PFSK-1 (cell line): ENCODE measurements around the gene TGM1.
A peak's percentile ranks its signal among the peaks of the same experiment; 100 is the strongest.

Experiments used
- FOXP2 ChIP-seq: optimal IDR thresholded peaks from 2 replicates; pipeline ENCODE3; 2011; ENCODE audit warnings: borderline replicate concordance, control low read depth, inconsistent platforms; ENCODE audit not compliant: insufficient read depth; ENCODE audit errors: extremely low read length, extremely low read depth
- POLR2AphosphoS5 ChIP-seq: IDR thresholded peaks from 2 replicates; pipeline ENCODE4 v1.6.1; 2012; ENCODE audit warnings: low read depth, mild to moderate bottlenecking, control low read depth, low read length, moderate library complexity
- REST ChIP-seq, 2 experiments: IDR thresholded peaks; 2 replicates each; pipeline versions ENCODE4 v1.6.1 to v1.8.0; 2011 to 2012; ENCODE audit warnings: low read depth in 2 of 2, low read length in 2 of 2, control low read depth in 1 of 2, inconsistent platforms in 1 of 2, mild to moderate bottlenecking in 1 of 2, moderate library complexity in 1 of 2; ENCODE audit not compliant: insufficient read depth in 1 of 2
- SIN3A ChIP-seq: IDR thresholded peaks from 2 replicates; pipeline ENCODE4 v1.6.1; 2012; ENCODE audit warnings: mild to moderate bottlenecking, low read length, moderate library complexity, borderline replicate concordance; ENCODE audit not compliant: insufficient read depth
- TAF1 ChIP-seq: IDR thresholded peaks from 2 replicates; pipeline ENCODE4 v1.6.1; 2012; ENCODE audit warnings: low read length, control low read depth, borderline replicate concordance; ENCODE audit not compliant: insufficient read depth

TGM1 gene

GRCh38 chr14:24212924-24213865 is 49.8 kb downstream of the TGM1 start, which contains the start of gene CHMP4A:
CHMP4A (minus strand) TSS chr14:24213488; CDS start chr14:24213439, 49 bp downstream.
- TF ChIP-seq REST (IDR thresholded peaks at IDR 0.05; ENCODE audit: insufficient read depth in 1 of 2, low read depth in 2 of 2, low read length in 2 of 2) (no peak), TAF1 (no peak), POLR2AphosphoS5 (peak; percentile 67; the same call in 1 of the 2 replicates), SIN3A (no peak), FOXP2 (peak; percentile 63)

GRCh38 chr14:24211311-24211710 is 51.7 kb downstream of the TGM1 start:
- no peak for TF ChIP-seq REST (IDR thresholded peaks at IDR 0.05; ENCODE audit: insufficient read depth in 1 of 2, low read depth in 2 of 2, low read length in 2 of 2)
- TF ChIP-seq POLR2AphosphoS5, result no peak
- no peak for TF ChIP-seq SIN3A
- no peak for TF ChIP-seq FOXP2
- TF ChIP-seq TAF1, result no peak

- TF ChIP-seq TAF1, result no peak
- TF ChIP-seq FOXP2, result no peak
- TF ChIP-seq SIN3A, result no peak
- no peak for TF ChIP-seq POLR2AphosphoS5
These were observed 55.4 kb downstream of the TGM1 start for GRCh38 chr14:24207625-24208024.

- TF ChIP-seq FOXP2 (no peak), SIN3A (no peak), TAF1 (no peak), REST (IDR thresholded peaks at IDR 0.05; ENCODE audit: insufficient read depth in 1 of 2, low read depth in 2 of 2, low read length in 2 of 2) (no peak), POLR2AphosphoS5 (no peak)
These were observed 55.8 kb downstream of the TGM1 start for GRCh38 chr14:24207104-24207551.

GRCh38 chr14:24206260-24207103 is 56.5 kb downstream of the TGM1 start:
- TF ChIP-seq SIN3A, result no peak
- no peak for TF ChIP-seq FOXP2
- TF ChIP-seq POLR2AphosphoS5, result no peak
- TF ChIP-seq REST (IDR thresholded peaks at IDR 0.05; ENCODE audit: insufficient read depth in 1 of 2, low read depth in 2 of 2, low read length in 2 of 2), result no peak
- no peak for TF ChIP-seq TAF1
